Central memory CD4-positive, alpha-beta T cell (primary cell): ENCODE measurements around the gene PCDHGA6.

Experiments used
- DNase-seq: peaks from one replicate; pipeline ENCODE4 v3.0.0; 2022

Gene PCDHGA6

GRCh38 chr5:141422742-141423291, 49.1 kb downstream of the PCDHGA6 start:
- DNase-seq = no peak

GRCh38 chr5:141427783-141428426, 54.2 kb downstream of the PCDHGA6 start:
- no peak for DNase-seq
